HUDEP-2 (cell line): Measurements from ENCODE around the gene NUBPL.
A peak's percentile ranks its signal among the peaks of the same experiment; 100 is the strongest.
"Not testable (repeated sequence)": the region's sequence is repeated elsewhere in the genome, so short reads cannot be mapped to it uniquely, and the experiment has no call there.

ENCODE experiments used
- DNase-seq, 76 experiments: peaks; one replicate each; lab custom pipeline; 2025; ENCODE audit not compliant: unreplicated experiment in 76 of 76; lab: John Stamatoyannopoulos, UW

The NUBPL gene

DNA sequence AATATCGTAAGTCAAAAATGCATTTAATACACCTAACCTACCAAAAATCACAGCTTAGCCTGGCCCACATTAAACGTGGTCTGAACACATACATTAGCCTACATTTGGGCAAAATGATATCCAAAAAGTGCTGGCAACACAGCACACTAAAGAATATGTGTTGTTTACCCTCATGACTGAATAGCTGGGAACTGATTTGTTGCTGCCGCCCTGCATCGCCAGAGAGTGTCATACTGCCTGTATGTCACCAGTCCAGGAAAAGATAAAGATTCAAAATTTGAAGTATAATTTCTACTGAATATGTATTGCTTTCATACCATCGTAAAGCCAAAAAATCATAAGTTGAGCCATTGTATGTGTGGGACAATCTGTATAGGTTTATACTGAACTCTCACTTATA is 157.8 kb downstream of the NUBPL start:
- no peak for DNase-seq

DNA sequence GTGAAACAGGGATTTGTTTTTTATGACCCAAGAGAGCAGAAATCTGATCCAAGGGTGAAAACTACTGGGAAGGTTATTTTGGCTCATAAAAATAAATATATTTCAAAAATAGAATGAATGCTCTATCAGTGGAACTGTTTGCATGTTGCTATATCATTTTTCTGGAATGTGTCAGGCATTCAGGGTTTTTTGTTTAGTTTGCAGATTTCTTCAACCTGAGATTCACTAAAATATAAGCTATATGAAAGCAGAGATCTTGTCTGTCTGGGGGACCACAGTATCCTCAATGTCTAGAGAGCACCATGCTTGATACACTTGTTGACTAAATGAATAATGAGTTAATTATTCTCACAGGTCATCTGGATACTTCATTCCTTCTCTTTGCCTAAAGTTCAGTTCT is 165.1 kb downstream of the NUBPL start:
- DNase-seq: no peak

DNA sequence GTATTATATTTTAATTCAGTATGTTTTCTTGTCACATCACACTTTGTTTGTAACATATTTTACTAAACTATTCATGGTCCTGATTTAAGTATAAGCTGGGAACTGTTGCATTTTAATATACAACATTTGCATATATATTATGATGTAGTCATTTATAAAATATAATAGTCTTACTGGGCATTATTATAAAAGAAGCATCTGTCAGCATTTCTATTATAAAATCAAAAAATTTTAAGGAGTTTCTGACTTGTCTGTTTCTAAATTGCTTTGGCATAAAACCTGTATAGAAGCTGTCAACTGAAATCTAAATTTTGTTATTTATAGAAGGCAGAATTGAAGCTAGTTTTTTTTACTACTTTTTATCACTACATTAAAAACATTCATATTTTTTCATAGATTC is 166.6 kb downstream of the NUBPL start:
- DNase-seq: no peak

DNA sequence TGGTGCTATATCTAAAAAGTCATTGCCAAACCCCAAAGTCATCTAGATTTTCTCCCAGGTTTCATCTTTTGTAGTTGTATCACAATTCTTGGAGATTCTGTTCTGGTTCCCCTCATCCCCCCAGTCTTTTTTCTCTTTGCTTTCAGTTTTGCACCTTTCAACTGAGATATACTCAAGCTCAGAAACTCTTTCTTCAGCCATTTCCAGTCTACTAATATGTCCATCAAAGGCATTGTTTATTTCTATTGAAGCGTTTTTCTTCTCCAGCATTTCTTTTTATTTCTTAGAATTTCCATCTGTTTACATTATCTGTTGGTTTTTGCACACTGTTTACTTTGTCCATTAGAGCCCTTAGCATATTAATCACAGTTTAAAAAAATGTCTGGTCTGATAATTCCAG is 179.5 kb downstream of the NUBPL start:
- no peak for DNase-seq

DNA sequence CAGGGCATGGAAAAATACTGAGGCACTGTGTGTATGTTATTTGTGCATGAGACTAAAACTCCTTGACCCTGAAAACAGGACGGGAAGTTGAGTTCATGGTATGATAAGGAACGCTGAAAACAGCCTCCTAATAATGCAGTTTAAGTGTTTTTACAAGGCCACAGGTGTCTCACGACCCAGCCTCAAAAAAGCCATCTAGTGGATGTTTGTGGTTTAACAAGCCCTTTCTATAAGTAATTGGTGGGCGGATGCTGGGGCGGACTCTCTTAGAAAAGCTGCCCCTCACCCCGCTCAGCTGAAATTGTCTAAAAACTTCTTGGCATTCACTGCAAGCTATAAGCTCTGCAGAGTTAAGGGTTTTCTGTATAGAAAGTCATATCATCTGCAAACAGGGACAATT is 184.5 kb downstream of the NUBPL start:
- DNase-seq: peak in 1 of 76 experiments; percentile 3

DNA sequence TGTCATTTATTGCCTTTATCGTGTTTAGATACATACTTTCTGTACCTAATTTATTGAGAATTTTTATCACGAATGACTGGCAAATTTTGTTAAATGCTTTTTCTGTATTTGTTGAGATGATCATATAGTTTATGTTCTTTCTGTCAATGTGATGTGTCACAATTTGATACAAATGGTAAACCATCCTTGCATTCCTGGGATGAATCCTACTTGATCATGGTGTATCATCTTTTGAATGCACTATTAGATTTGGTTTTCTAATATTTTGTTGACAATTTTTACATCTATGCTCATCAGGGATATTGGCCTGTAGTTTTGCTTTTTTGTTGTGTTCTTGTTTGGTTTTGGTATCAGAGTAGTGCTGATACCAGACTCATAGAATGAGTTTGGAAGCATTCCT is 185.1 kb downstream of the NUBPL start:
- no peak for DNase-seq

DNA sequence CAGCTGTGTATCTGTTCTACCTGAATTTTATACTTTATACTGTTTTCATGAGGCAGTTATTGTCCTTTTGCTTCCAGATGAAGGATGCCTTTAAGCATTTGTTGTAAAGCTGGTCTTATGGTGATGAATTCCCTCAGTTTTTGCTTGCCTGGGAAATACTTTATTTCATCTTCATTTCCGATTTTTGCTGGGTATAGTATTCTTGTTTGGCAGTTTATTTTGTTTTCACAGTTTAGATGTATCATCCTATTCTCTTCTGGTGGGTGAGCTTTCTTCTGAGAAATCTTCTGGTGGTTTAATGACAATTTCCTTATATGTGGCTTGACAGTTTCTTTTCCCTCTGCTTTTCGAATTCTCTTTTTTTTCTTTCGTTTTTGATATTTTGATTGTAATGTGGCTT is 188.1 kb downstream of the NUBPL start:
- no peak for DNase-seq

DNA sequence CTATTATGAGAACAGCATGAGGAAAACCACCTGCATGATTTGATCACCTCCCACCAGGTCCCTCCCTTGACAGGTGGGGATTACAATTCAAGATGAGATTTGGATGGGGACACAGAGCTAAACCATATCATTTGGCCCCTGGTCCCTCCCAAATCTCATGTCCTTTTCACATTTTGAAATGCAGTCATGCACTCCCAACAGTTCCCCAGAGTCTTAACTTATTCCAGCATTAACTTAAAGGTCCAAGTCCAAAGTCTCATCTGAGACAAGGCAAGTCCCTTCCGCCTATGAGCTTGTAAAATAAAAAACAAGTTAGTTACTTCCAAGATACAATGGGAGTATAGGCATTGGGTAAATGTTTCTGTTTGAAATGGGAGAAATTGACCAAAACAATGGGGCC is 189.8 kb downstream of the NUBPL start:
- DNase-seq: not testable (repeated sequence)

DNA sequence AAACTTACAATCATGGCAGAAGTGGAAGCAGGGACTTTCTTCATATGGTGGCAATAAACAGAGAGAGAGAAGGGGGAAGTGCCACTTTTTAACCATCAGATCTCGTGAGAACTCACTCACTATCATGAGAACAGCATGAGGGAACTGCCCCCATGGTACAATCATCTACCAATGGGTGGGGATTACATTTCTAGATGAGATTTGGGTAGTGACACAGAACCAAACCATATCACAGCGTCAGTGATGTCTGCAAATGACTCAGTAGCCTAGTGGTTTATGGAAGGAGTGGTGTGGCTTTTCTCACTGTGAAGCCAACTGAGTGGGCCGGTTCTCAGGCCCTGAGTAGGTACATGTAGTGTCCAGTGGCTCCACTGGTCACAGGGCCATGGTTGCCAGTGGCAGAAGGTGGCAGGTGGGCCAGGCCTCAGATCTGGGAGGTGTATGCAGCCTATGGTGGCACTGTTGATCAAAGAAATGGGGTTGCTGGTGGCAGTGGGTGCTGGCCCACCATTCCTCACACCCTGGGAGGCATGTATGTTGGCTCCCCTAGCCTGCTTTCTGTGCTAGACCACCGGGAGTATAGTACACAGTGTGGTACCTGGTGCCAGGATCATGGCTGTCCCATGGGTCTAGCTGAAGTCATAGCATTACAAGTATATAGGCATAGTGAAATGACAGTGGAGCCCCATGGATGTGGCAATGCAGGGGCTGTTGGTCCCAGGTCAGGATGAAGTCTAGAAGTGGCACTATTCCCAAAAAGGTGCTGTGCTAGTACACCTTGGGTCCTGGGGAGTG is 191.9 kb downstream of the NUBPL start:
- no peak for DNase-seq

DNA sequence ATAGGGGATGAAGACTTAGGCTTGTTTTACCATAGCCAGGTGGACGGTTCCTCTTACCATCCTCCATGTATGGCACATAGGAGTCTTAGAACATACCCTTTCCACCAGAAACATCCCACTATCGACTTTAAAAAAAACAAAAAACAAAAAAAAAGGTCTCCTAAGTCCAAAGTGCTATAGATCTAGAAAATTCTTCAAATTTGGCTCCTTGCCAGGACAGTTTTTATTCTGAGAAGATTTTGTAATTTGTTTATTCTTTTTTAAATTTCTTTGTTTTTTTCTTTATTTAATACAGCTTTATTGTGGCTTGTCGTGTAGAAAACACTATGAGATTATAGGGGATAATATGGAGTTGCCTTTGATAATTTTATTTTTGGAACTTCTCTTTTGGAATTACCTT is 197.7 kb downstream of the NUBPL start:
- DNase-seq: no peak

DNA sequence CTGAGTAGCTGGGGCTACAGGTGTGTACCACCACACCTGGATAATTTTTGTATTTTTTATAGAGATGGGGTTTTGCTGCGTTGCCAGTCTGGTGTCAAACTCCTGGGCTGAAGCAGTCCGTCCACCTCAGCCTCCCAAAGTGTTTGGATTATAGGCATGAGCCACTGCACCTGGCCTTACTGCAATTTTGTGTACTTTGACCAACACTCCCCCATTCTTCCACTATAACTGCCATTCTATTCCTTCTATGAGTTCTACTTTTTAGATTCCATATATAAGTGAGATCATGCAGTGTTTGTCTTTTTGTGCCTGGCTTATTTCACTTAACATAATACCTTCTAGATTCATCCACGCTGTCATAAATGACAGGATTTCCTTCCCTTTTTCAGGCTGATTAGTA is 199.1 kb downstream of the NUBPL start:
- no peak for DNase-seq

DNA sequence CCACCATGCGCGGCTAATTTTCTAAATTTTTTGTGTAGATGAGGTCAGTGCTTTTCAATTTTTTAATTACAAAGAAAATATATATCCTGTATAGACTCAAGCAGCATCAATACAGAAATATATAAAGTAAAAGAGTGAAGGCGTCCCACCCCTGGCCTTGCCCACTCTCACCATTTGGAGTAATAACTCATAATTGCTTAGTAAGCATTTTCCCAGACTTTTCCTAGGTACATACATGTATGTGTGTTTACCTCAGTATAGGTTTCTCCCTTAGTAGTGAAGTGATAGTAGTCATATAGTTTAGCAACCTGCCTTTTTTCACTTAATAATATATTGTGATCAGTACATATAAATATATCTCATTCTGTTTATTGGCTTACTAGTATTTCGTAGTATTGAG is 200.1 kb downstream of the NUBPL start:
- DNase-seq: no peak

DNA sequence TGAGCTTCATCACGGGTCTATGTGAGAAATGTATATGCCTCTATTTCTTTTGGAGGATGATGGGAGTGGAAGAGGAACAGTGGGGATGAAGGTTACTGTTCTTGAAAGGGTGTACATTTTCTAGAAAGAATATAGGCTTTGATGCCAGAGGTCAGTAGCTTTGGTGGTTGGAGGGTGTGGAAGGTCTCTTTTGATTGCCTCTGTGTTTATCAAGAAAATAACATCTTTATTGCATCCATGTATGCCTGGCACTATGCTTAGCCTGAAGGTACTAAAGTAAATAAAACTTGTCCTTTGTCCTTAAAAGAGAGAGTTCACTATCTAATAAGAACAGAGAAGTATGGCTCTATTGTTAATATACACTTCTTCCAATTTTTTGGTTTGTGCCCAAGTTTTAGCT is 201.8 kb downstream of the NUBPL start:
- no peak for DNase-seq

DNA sequence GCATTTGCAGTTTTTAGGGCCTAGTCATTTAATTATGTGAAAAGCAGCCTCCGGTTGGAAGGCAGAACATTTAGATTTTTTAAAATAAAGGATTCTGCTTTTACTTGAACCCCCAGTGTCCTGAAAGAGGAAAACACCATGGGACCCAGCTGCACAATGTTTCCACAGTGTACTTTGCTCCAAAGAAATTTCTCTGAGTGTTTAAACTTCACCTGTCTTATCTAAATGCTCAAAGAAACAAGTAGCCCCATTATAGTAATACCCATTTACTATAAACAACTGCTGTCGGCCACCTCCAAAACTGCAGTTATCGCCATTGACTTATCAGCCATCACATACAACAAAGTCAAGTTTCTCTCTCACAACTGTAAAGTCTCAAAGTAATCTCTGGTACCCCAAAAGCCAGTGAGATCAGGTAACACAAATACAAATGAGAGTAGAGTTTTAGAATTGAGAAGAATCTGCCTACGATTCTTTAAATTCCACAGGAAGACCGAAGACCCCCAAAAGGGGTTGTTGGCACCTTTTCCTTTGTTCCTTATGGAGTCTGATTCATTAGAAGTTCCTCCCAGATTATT is 205.2 kb downstream of the NUBPL start:
- no peak for DNase-seq

DNA sequence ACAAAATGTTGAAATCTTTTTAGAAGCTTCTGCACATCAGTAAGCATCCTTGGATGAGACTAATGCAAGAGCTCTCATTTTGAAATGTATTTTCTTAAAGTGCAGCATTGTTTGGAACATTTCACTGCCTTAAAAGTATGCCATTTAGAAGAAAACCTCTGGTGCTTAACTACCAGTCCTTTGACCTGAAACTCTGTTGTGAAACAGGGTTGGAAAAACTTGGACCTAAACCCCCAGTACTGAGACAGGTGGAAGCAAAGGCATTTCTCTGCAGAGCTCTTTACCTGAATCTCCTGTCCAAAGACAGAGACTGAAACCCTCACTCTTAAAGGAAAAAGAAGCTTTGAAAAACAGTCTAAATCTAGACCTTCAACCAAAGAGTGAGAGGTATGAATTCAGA is 207.2 kb downstream of the NUBPL start:
- DNase-seq: no peak

DNA sequence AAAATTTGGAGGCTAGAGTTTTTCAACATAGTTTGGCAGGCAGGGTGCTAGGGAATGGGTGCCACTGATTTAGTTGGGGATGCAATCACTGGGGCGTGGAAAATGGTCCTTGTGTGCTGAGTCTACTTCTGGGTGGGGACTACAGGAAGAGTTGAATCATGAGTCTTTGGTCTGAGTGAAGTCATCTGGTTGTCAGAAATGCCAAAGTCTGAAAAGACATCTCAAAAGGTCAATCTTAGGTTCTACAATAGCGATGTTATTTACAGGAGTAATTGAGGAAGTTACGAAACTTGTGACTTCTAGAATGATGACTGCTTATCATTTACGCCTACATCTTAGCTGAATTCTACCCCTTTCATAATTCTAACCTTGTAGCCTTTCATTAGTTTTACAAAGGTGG is 209.1 kb downstream of the NUBPL start:
- no peak for DNase-seq

DNA sequence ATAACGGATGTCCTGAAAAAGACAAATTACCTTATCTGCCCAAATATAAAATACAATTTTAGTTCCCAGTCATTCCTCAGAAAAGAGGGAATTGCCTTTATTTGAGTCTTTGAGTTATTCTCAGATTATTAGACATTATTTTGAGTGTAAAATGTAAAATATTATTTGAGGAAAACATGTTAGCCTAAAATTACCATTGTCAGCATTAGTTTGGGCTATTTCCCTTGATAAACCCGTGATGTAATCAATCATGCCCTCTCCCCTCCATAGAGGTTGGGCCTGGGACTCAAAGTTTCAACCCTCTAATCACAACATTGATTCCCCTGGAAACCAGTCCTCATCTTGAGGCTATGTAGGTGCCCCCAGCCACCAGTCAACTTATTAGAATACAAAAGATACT is 213.4 kb downstream of the NUBPL start:
- no peak for DNase-seq

DNA sequence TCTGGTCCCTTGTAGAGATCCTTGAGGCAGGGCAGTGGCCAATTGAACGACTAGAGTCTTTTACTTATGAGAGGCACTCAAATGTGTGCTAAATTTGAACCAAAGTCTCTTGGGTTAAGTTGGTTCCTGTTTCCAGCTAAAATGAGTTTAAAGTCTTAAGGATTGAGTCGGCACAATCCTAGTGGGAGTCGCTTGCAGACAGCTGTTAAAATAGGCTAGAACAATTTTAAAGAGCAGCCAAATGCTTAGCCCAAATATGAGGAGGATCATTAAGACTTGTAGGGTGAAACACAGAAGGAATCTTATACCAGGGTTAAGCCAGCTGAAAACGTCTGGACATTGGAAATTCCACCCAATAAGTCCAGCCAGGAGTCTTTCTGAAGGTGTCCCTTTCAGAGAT is 216.1 kb downstream of the NUBPL start:
- no peak for DNase-seq

DNA sequence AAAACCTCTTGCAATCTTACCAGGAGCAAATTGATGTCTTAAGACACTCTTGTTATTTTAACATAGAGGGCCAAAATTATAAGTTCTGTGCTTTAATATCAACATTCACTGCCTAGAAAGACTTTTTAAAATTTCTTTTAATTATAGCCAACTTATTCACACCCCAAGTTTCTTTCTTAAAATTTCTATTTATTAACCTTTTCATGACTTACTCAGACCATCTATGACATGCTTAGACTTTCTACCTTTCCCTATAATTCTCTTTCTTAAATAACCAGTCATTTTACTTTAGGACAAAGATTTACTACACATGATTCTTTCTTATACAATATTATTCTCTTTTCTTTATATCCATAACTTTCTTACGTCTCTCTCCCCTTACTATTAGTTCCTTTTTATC is 220.4 kb downstream of the NUBPL start:
- no peak for DNase-seq

DNA sequence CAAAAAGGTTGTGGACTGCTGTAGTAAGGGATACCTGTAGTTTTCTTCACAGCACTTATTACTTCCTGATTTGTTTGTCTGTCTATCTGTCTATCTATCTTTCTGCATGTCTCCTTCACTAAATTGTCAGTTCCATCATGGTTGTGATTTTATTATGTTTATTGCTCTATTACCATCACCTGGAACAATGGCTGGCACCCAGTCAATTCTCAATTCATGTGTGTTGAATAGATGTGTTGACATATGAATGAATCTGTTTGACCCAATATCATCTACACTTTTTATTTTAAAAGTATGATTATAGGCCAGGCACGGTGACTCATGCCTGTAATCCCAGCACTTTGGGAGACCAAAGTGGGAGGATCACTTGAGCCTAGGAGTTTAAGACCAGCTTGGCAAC is 224.4 kb downstream of the NUBPL start:
- DNase-seq: no peak

DNA sequence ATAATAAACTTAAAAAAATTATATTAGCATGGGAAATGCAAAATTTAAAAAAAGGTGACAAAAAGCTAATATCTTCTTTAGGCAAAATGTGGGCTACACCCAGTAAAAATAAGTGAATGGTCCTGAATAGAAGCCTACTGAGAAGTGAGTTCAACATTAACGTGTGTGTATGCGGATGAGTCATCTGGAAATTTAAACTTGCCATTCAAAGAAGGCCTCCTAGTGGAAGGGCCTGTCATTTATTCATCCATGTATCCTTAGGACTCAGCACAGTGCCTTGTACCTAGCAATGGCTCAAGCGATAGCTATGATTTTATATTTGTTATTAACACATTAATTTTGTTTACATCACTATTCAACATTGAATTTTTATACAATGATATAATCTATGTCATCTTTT is 226.2 kb downstream of the NUBPL start:
- peak in 9 of 76 experiments; percentile 1 to 23 (median 11) for DNase-seq

DNA sequence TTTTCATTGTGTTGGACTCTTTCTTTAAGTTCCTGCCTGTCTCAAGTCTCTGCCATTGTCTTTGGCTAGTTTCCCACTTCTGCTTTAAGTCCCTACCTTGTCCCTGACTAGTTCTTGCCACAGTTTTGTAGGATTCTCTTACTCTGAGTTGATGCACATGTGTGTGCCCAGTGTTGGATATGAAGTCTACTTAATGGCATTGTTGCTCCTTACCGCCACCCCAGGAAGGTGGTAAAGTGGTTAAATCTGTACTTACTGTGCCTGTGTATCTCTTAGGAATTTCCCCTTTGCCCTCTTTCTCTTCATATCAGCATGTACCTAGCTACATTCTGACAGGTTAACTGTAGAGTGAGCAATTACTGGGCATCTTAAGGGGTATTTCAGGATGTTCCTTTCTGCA is 227.1 kb downstream of the NUBPL start:
- DNase-seq: no peak

DNA sequence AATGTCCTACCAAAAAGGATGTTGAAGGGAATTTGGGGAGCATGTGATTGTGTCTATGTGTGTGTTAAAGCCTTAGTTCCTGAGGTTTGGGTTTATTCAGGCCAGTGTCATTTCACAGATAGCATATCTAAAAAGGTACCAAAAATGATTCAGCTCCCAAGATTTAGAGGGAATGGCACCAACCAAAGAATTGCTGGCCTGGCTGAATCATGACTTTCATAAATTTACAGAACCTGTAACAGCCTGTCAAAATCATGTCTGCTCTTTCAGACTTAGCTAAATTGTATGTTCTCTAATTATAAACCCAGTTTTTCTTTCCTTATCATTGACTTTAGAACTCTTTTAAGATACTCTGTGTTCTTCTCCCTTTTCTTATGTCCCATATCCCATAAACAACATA is 231.5 kb downstream of the NUBPL start:
- no peak for DNase-seq
